ENCODE measurements around the gene SEZ6.

The SEZ6 gene

GRCh38 chr17:28993645-28994426 lies 12.0 kb downstream of the SEZ6 start:
- H3K36me3 ChIP-seq (ENCODE audit: control insufficient read depth, insufficient read depth, low read length) = no peaks in the 10 kb centered on the region
- no peak overlapping the region for H3K9ac ChIP-seq (ENCODE audit: low read length)
- no peaks in the 10 kb centered on the region for H3K27me3 ChIP-seq (ENCODE audit: control insufficient read depth, insufficient read depth, low read length)
- no peak overlapping the region for H3K27ac ChIP-seq (ENCODE audit: low read depth, low read length)
- H3K4me3 ChIP-seq (ENCODE audit: low read length) = no peak overlapping the region
- no peaks in the 10 kb centered on the region for H3K4me1 ChIP-seq (ENCODE audit: control insufficient read depth, insufficient read depth, low read length)

GRCh38 chr17:28992625-28993600 lies 12.9 kb downstream of the SEZ6 start:
- H3K9ac ChIP-seq (ENCODE audit: low read length) = no peak overlapping the region
- no peak overlapping the region for H3K27ac ChIP-seq (ENCODE audit: low read depth, low read length)
- no peak overlapping the region for H3K4me3 ChIP-seq (ENCODE audit: low read length)
- H3K27me3 ChIP-seq (ENCODE audit: control insufficient read depth, insufficient read depth, low read length) = no peaks in the 10 kb centered on the region
- H3K36me3 ChIP-seq (ENCODE audit: control insufficient read depth, insufficient read depth, low read length) = no peaks in the 10 kb centered on the region
- H3K4me1 ChIP-seq (ENCODE audit: control insufficient read depth, insufficient read depth, low read length) = no peaks in the 10 kb centered on the region

- Histone ChIP-seq H3K27ac (ENCODE audit: low read depth, low read length) (no peak overlapping the region), H3K27me3 (ENCODE audit: control insufficient read depth, insufficient read depth, low read length) (no peaks in the 10 kb centered on the region), H3K36me3 (ENCODE audit: control insufficient read depth, insufficient read depth, low read length) (no peaks in the 10 kb centered on the region), H3K4me1 (ENCODE audit: control insufficient read depth, insufficient read depth, low read length) (no peaks in the 10 kb centered on the region), H3K4me3 (ENCODE audit: low read length) (no peak overlapping the region), H3K9ac (ENCODE audit: low read length) (no peak overlapping the region)
Observed at GRCh38 chr17:28992185-28992584, 13.6 kb downstream of the SEZ6 start.

GRCh38 chr17:28991779-28992178 lies 14.1 kb downstream of the SEZ6 start:
- Histone ChIP-seq H3K27ac (ENCODE audit: low read depth, low read length) (no peak overlapping the region), H3K4me1 (ENCODE audit: control insufficient read depth, insufficient read depth, low read length) (no peaks in the 10 kb centered on the region), H3K9ac (ENCODE audit: low read length) (no peak overlapping the region), H3K4me3 (ENCODE audit: low read length) (no peak overlapping the region), H3K36me3 (ENCODE audit: control insufficient read depth, insufficient read depth, low read length) (no peaks in the 10 kb centered on the region), H3K27me3 (ENCODE audit: control insufficient read depth, insufficient read depth, low read length) (no peaks in the 10 kb centered on the region)

GRCh38 chr17:28989028-28989427 lies 16.8 kb downstream of the SEZ6 start:
- Histone ChIP-seq H3K27ac (ENCODE audit: low read depth, low read length) (no peak overlapping the region), H3K36me3 (ENCODE audit: control insufficient read depth, insufficient read depth, low read length) (no peaks in the 10 kb centered on the region), H3K4me1 (ENCODE audit: control insufficient read depth, insufficient read depth, low read length) (no peaks in the 10 kb centered on the region), H3K9ac (ENCODE audit: low read length) (no peak overlapping the region), H3K4me3 (ENCODE audit: low read length) (no peak overlapping the region), H3K27me3 (ENCODE audit: control insufficient read depth, insufficient read depth, low read length) (no peaks in the 10 kb centered on the region)

- H3K4me1 ChIP-seq (ENCODE audit: control insufficient read depth, insufficient read depth, low read length) = no peaks in the 10 kb centered on the region
Observed at GRCh38 chr17:28988475-28988874, 17.4 kb downstream of the SEZ6 start.

GRCh38 chr17:28986714-28987655 lies 18.8 kb downstream of the SEZ6 start:
- Histone ChIP-seq H3K27ac (ENCODE audit: low read depth, low read length) (no peak overlapping the region), H3K4me1 (ENCODE audit: control insufficient read depth, insufficient read depth, low read length) (no peaks in the 10 kb centered on the region), H3K4me3 (ENCODE audit: low read length) (no peak overlapping the region), H3K36me3 (ENCODE audit: control insufficient read depth, insufficient read depth, low read length) (no peaks in the 10 kb centered on the region), H3K9ac (ENCODE audit: low read length) (no peak overlapping the region), H3K27me3 (ENCODE audit: control insufficient read depth, insufficient read depth, low read length) (no peaks in the 10 kb centered on the region)

More at GRCh38 chr17:28988475-28988874, 17.4 kb downstream of the SEZ6 start:
- Histone ChIP-seq H3K27ac (ENCODE audit: low read depth, low read length) (no peak overlapping the region), H3K36me3 (ENCODE audit: control insufficient read depth, insufficient read depth, low read length) (no peaks in the 10 kb centered on the region), H3K9ac (ENCODE audit: low read length) (no peak overlapping the region), H3K4me3 (ENCODE audit: low read length) (no peak overlapping the region), H3K27me3 (ENCODE audit: control insufficient read depth, insufficient read depth, low read length) (no peaks in the 10 kb centered on the region)

GRCh38 chr17:28985950-28986713 lies 19.7 kb downstream of the SEZ6 start:
- H3K27ac ChIP-seq (ENCODE audit: low read depth, low read length) = no peak overlapping the region
- H3K36me3 ChIP-seq (ENCODE audit: control insufficient read depth, insufficient read depth, low read length) = no peaks in the 10 kb centered on the region
- no peak overlapping the region for H3K9ac ChIP-seq (ENCODE audit: low read length)
- H3K27me3 ChIP-seq (ENCODE audit: control insufficient read depth, insufficient read depth, low read length) = no peaks in the 10 kb centered on the region
- H3K4me3 ChIP-seq (ENCODE audit: low read length) = no peak overlapping the region
- no peaks in the 10 kb centered on the region for H3K4me1 ChIP-seq (ENCODE audit: control insufficient read depth, insufficient read depth, low read length)

- H3K9ac ChIP-seq (ENCODE audit: low read length) = no peak overlapping the region
- H3K36me3 ChIP-seq (ENCODE audit: control insufficient read depth, insufficient read depth, low read length) = no peaks in the 10 kb centered on the region
- no peak overlapping the region for H3K27ac ChIP-seq (ENCODE audit: low read depth, low read length)
- no peaks in the 10 kb centered on the region for H3K27me3 ChIP-seq (ENCODE audit: control insufficient read depth, insufficient read depth, low read length)
- H3K4me3 ChIP-seq (ENCODE audit: low read length) = no peak overlapping the region
- no peaks in the 10 kb centered on the region for H3K4me1 ChIP-seq (ENCODE audit: control insufficient read depth, insufficient read depth, low read length)
Observed at GRCh38 chr17:28983286-28984230, 22.3 kb downstream of the SEZ6 start.

GRCh38 chr17:28982131-28982793 lies 23.6 kb downstream of the SEZ6 start:
- H3K9ac ChIP-seq (ENCODE audit: low read length) = no peak overlapping the region
- no peaks in the 10 kb centered on the region for H3K4me1 ChIP-seq (ENCODE audit: control insufficient read depth, insufficient read depth, low read length)
- no peaks in the 10 kb centered on the region for H3K36me3 ChIP-seq (ENCODE audit: control insufficient read depth, insufficient read depth, low read length)
- H3K4me3 ChIP-seq (ENCODE audit: low read length) = no peak overlapping the region
- no peak overlapping the region for H3K27ac ChIP-seq (ENCODE audit: low read depth, low read length)
- no peaks in the 10 kb centered on the region for H3K27me3 ChIP-seq (ENCODE audit: control insufficient read depth, insufficient read depth, low read length)
